Activated B cell treated with CpG ODN at 0.5 μM for 24 hours (primary cell): Measurements from ENCODE around the gene GALR2. TPM values are rescaled to one million over a fixed set of nuclear protein-coding genes. Genes with fewer than 3 reads are reported as not detected.

Experiments
- ATAC-seq: fragments of 200-7000 bp; cut with Tn5 transposase; one replicate; pipeline ENCODE4 v1.10.0; 2021; ENCODE audit warnings: low read depth, mild to moderate bottlenecking, moderate library complexity
- CTCF ChIA-PET: fragments of 350-600 bp; sonication (Branson Sonifier 250); formaldehyde crosslinking; loops from one replicate; lab custom pipeline; 2021; ENCODE audit warnings: antibody characterized with exemption; lab: Charles Lee
- POLR2A ChIA-PET: fragments of 350-600 bp; sonication (Branson Sonifier 250); formaldehyde crosslinking; loops from one replicate; lab custom pipeline; 2021; ENCODE audit warnings: antibody characterized with exemption; lab: Charles Lee
- DNase-seq: peaks from one replicate; pipeline ENCODE4 v3.0.0; 2022
- H3K27ac Mint-ChIP-seq: one replicate; pipeline ENCODE4 v1.8.0; 2020; ENCODE audit warnings: mixed read lengths
- H3K27me3 Mint-ChIP-seq: one replicate; pipeline ENCODE4 v1.8.0; 2021; ENCODE audit warnings: mixed read lengths
- H3K36me3 Mint-ChIP-seq: one replicate; pipeline ENCODE4 v1.8.0; 2021; ENCODE audit warnings: low read depth, mixed read lengths
- H3K4me1 Mint-ChIP-seq: one replicate; pipeline ENCODE4 v1.8.0; 2021; ENCODE audit warnings: mixed read lengths
- H3K4me3 Mint-ChIP-seq: one replicate; pipeline ENCODE4 v1.8.0; 2020; ENCODE audit warnings: mild to moderate bottlenecking, mixed read lengths
- H3K9me3 Mint-ChIP-seq: one replicate; pipeline ENCODE4 v1.8.0; 2020; ENCODE audit warnings: mixed read lengths
- intact Hi-C: fragments of 100-400 bp; cut with micrococcal nuclease; formaldehyde crosslinking; loops from one replicate; pipeline ENCODE4 v1.15.1; 2024
- total RNA-seq: library from RNA; stranded (reverse); gene quantifications from 2 replicates; pipeline ENCODE4 v1.2.3, GENCODE V29; 2022
- TF ChIP-seq, protein P1 (sequence below): fragments of 200-600 bp; IDR thresholded peaks from one replicate; pipeline ENCODE4 v1.8.0; 2022; ENCODE audit warnings: antibody characterized with exemption, mild to moderate bottlenecking

GALR2 gene
- total RNA-seq, 1 donor from 2014 or later: 0.18 TPM

DNA sequence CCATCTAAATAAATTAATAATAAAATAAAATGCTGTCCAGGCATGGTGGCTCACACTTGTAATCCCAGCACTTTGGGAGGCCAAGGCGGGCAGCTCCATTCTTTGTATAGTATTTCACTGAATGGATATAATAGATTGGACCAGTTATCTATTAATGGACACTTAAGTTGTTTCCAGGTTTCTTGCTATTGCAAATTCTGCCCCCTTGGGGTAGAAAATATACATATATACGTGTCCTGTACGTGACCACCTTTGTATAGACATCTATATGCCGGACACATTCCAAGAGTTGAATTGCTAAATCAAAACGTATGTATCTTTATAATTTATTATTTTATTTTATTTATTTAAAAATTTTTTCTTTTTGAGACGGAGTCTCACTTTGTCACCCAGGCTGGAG, 32.9 kb downstream of the GALR2 start:
- DNase-seq (no peak), ATAC-seq (no peak)
- Mint-ChIP-seq H3K27ac (no peak overlapping the region), H3K36me3 (peaks cover 9% of the 10 kb centered on the region), H3K27me3 (no peaks in the 10 kb centered on the region), H3K4me3 (no peak overlapping the region), H3K4me1 (peaks cover 13% of the 10 kb centered on the region), H3K9me3 (no peaks in the 10 kb centered on the region)
- POLR2A ChIA-PET: interaction anchor here (1.1 kb wide), 1 partner anchor 157 kb away, joined by 4 read pairs; no protein-coding TSS in a partner anchor
- intact Hi-C loops: loop anchor here (10.0 kb wide), 2 partner anchors 277 to 407 kb away; partner anchors contain the start of gene SPHK1
- CTCF ChIA-PET: no interaction called here
- TF ChIP-seq, protein P1, sequence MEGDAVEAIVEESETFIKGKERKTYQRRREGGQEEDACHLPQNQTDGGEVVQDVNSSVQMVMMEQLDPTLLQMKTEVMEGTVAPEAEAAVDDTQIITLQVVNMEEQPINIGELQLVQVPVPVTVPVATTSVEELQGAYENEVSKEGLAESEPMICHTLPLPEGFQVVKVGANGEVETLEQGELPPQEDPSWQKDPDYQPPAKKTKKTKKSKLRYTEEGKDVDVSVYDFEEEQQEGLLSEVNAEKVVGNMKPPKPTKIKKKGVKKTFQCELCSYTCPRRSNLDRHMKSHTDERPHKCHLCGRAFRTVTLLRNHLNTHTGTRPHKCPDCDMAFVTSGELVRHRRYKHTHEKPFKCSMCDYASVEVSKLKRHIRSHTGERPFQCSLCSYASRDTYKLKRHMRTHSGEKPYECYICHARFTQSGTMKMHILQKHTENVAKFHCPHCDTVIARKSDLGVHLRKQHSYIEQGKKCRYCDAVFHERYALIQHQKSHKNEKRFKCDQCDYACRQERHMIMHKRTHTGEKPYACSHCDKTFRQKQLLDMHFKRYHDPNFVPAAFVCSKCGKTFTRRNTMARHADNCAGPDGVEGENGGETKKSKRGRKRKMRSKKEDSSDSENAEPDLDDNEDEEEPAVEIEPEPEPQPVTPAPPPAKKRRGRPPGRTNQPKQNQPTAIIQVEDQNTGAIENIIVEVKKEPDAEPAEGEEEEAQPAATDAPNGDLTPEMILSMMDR: no peak

DNA sequence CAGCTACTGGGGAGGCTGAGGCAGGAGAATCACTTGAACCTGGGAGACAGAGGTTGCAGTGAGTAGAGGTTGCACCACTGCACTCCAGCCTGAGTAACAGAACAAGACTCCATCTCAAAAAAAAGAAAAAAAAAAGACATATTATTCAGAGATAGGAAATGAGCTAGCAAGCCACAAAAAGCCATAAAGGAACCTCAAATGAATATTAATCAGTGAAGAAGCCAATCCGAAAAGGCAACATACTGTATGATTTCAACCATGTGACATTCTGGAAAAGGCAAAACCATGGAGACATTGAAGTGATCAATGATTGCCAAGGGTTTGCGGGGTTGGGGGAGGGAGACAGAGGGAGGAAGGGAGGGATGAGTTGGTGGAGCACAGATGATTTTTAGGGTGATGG, 37.4 kb downstream of the GALR2 start:
- TF ChIP-seq, protein P1: no peak
- H3K4me1 Mint-ChIP-seq: no peaks in the 10 kb centered on the region
- ATAC-seq: no peak
- CTCF ChIA-PET: no interaction called here
- H3K27me3 Mint-ChIP-seq: no peaks in the 10 kb centered on the region
- intact Hi-C loops: no loop called here
- no peaks in the 10 kb centered on the region for H3K36me3 Mint-ChIP-seq
- no peak overlapping the region for H3K27ac Mint-ChIP-seq
- DNase-seq: no peak
- POLR2A ChIA-PET: no interaction called here
- H3K4me3 Mint-ChIP-seq: no peak overlapping the region
- no peaks in the 10 kb centered on the region for H3K9me3 Mint-ChIP-seq

DNA sequence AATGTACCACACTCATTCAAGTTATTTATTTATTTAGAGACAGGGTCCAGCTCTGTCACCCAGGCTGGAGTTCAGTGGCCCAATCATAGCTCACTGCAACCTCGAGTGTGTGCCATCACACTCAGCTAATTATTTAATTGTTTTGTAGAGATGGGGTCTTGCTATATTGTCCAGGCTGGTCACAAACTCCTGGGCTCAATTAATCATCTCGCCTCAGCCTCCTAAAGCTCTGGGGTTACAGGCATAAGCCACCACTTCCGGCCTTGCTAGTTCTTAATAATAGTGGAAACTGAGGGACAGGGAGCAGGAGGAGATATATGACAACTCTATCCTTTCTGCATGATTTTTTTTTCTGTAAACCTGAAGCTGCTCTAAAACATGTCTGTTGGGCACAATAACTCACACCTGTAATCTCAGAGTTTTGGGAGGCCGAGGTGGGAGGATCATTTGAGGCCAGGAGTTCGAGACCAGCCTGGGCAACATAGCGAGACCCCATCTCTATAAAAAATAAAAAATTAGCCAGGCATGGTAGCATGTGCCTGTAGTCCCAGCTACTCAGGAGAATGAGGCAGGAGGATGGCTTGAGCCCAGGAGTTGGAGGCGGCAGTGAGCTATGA, 40.7 kb downstream of the GALR2 start:
- DNase-seq: no peak
- H3K27ac Mint-ChIP-seq: no peak overlapping the region
- intact Hi-C loops: no loop called here
- peaks cover 3% of the 10 kb centered on the region for H3K27me3 Mint-ChIP-seq
- no peaks in the 10 kb centered on the region for H3K36me3 Mint-ChIP-seq
- ChIA-PET POLR2A (interaction anchor here (1.0 to 1.9 kb wide), 2 partner anchors 11 to 165 kb away, joined by 3 to 5 read pairs; partner anchors contain the start of gene EXOC7), CTCF (interaction anchor here (2.6 kb wide), 1 partner anchor 165 kb away, joined by 16 read pairs; no protein-coding TSS in a partner anchor)
- no peak for ATAC-seq
- H3K9me3 Mint-ChIP-seq: no peaks in the 10 kb centered on the region
- H3K4me1 Mint-ChIP-seq: no peaks in the 10 kb centered on the region
- TF ChIP-seq, protein P1: no peak
- no peak overlapping the region for H3K4me3 Mint-ChIP-seq

DNA sequence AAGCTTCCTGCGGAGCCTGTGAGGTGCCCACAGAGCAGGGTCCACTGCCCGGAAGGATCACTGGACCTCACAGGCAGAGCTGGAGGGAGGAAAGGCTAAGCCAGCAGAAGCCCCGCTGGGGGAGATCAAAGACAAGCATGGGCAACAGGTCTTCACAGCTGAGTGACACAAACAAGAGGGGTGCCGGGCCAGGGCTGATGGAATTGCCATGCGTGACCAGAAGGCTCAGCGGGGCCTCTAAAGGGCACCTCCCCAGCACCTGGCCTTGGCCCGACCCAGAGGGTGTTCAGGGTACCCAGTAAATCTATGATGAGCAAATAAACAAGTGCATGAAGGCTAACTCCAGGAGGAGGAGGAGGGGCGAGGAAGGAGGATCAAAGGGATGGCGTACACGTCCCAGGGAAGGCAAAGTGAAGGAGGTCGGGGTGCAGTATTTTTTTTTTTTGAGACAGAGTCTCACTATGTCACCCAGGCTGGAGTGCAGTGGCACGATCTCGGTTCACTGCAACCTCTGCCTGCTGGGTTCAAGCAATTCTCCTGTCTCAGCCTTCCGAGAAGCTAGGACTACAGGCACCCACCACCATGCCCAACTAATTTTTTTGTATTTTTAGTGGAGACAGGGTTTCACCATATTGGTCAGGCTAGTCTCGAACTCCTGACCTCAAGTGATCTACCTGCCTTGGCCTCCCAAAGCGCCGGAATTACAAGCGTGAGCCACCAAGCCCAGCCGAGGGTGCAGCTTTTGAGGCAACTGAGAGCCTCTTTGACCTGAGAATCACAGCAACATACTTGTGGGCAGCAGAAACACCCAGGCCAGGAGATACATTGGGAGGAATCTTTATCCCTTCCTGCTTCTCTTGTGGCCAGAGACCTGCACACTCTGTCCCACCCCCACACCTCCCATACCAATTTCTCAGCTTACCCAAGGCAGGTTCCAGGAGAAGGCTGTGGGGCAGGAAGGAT, 45.1 kb downstream of the GALR2 start:
- no peaks in the 10 kb centered on the region for H3K36me3 Mint-ChIP-seq
- no peak for ATAC-seq
- intact Hi-C loops: loop anchor here (2.0 to 5.0 kb wide), 3 partner anchors 21 to 288 kb away; partner anchors contain the start of gene FOXJ1

More for the DNA sequence above, 45.1 kb downstream of the GALR2 start:
- no peak for DNase-seq
- Mint-ChIP-seq H3K4me1 (peaks cover 17% of the 10 kb centered on the region), H3K4me3 (no peak overlapping the region), H3K9me3 (no peaks in the 10 kb centered on the region), H3K27ac (no peak overlapping the region), H3K27me3 (peaks cover 3% of the 10 kb centered on the region)
- POLR2A ChIA-PET: interaction anchor here (0.6 to 13.5 kb wide), 4 partner anchors 61 to 170 kb away, joined by 5 to 257 read pairs (median 37); partner anchors contain the start of gene UBALD2
- CTCF ChIA-PET: interaction anchor here (1.5 to 11.2 kb wide), 7 partner anchors 11 to 278 kb away, joined by 4 to 228 read pairs (median 6); no protein-coding TSS in a partner anchor
- TF ChIP-seq, protein P1: no peak
